C4-2B (cell line): ENCODE results near the gene HOXA9.

Source experiments
- H3K27ac ChIP-seq: fragments of 450-650 bp; 2 replicates; pipeline ENCODE4 v1.5.1; 2017
- ZFX ChIP-seq: fragments of 450-650 bp; IDR thresholded peaks from 2 replicates; pipeline ENCODE4 v1.6.1; 2017
- TF ChIP-seq, protein P1 (sequence below): fragments of 450-650 bp; conservative IDR thresholded peaks from 2 replicates; pipeline ENCODE4 v1.5.1; 2017; ENCODE audit warnings: mild to moderate bottlenecking

Gene HOXA9

GRCh38 chr7:27116962-27117886, 48.1 kb downstream of the HOXA9 start:
- H3K27ac ChIP-seq = no peak overlapping the region
- TF ChIP-seq, protein P1, sequence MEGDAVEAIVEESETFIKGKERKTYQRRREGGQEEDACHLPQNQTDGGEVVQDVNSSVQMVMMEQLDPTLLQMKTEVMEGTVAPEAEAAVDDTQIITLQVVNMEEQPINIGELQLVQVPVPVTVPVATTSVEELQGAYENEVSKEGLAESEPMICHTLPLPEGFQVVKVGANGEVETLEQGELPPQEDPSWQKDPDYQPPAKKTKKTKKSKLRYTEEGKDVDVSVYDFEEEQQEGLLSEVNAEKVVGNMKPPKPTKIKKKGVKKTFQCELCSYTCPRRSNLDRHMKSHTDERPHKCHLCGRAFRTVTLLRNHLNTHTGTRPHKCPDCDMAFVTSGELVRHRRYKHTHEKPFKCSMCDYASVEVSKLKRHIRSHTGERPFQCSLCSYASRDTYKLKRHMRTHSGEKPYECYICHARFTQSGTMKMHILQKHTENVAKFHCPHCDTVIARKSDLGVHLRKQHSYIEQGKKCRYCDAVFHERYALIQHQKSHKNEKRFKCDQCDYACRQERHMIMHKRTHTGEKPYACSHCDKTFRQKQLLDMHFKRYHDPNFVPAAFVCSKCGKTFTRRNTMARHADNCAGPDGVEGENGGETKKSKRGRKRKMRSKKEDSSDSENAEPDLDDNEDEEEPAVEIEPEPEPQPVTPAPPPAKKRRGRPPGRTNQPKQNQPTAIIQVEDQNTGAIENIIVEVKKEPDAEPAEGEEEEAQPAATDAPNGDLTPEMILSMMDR = no peak
- no peak for TF ChIP-seq ZFX

DNA sequence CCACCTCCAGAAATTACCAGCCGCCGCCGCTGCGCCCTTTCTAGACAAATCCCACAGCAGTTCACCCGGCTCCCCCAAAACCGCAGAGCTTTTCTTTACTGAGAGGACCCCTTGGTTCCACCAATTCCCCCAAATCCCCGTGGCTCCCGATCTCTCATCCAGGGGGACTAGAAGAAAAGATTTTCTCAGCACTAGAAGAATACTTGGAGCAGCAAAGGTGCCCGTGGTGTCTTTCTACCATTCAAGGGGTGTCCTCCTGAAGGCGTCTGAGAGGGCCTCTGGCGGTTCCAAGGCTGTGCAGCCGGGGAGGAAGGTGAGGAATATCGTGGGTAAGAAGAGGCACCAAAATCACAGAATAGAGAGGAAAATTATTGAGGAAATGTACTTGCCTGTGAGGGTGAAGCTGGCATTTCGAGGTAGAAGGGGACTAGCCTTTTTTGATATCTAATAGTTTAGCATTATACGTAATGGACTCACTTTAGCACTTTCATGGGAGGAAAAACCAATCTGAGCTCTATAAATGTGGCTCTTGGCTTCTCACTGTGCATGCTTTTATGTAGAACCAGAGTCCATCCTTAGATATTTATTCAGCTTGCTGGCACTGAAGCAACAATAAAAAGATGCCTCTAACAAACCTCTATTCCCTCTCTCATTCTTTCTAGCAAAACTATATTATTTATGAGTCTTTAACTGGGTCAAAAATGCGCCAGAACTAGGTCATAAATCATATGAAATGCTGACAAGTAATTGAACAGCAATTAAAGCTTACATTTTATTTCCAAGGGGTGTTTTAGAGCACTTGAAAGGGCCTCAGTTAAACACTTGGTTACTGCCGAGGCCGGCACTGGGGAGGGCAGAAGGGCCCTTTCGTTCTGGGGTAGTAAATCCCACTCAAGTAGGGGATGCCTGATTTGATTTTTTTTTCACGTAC, 49.0 kb downstream of the HOXA9 start:
- no peak for TF ChIP-seq ZFX
- TF ChIP-seq, protein P1 = no peak
- no peak overlapping the region for H3K27ac ChIP-seq

DNA sequence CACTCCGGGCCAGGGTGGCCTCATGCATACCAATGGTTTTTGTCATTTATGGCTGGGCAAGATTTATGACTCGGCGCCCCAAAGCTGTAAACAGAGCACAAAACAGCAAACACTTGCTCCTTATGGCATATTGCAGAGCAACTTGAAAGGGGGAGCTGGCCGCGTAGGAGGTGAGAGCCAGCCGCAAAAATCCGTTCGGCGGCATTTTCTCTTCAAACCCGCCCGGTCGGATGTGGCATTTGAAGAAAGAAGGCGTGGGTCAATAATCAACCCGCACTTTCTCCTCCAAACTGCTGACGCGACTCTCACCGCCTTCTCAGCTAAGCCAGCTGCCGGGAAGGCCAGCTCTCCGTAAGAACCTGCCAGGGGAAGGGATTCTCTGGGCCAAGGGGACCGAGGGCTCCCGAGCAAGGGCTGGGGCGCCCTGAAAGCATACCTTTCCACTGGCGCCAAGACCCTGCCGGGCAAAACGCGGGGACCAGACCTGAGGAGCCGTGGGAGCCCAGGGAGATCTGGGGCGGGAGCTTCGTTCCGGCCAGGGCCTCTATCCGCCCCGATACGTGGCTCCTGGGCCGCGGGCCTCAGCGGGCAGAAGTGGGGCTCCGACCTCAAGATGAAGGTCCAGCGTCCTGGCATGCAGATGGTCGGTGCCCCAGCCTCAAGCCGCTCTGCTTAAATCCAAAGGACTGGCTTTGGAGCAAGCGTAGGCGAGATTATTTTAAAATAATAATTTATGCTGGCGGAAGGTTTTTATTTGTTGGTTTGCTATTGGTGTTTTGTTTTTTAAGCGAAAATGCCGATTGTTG, 49.9 kb downstream of the HOXA9 start:
- H3K27ac ChIP-seq = no peak overlapping the region
- TF ChIP-seq ZFX = no peak
- TF ChIP-seq, protein P1 = no peak

- TF ChIP-seq ZFX = no peak
- TF ChIP-seq, protein P1 = no peak
- no peak overlapping the region for H3K27ac ChIP-seq
Measured at GRCh38 chr7:27114881-27115220, 50.5 kb downstream of the HOXA9 start.

DNA sequence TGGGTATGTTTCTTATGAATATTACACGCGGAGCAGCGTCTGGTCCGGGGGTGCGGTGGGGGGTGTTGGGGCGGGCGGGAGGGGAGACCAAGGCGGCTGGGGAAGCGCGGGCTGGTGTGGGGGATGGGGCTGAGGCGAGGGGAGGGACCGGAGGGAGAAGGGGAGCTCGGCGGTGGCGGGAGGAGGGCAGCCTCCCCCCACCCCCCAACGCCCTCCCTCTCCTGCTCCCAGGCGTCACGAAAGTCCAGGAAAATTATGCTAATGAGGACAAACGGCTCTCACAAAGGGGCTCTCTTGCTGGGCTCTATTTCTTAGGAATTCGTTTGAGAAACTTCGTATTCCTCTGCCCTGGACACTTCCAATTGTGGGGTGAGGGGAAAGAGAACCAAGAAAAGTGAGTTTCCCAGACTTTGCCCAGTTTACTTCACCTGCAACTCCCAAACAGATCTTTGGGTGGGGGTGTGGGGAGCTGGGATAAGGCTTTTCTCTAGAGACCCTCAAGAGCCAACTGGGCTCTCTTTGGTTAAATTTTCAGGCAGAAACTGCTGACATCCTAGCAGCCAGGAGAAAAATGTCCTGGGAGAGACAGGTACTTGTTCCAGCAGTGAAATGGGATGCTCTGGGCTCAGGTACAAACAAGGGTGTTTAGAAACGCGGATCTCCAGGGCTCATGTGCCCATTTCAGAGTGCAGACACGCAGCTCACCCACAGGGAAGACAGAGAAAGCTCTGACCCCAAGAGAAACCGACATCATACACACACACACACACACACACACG, 51.2 kb downstream of the HOXA9 start:
- H3K27ac ChIP-seq = no peak overlapping the region
- TF ChIP-seq ZFX = no peak
- TF ChIP-seq, protein P1 = no peak

- H3K27ac ChIP-seq = no peak overlapping the region
- TF ChIP-seq, protein P1 = no peak
- TF ChIP-seq ZFX = no peak
Measured at GRCh38 chr7:27112955-27113949, 52.1 kb downstream of the HOXA9 start.
